ENCODE data around the gene NLN. TPM values are rescaled to one million over a fixed set of nuclear protein-coding genes. Genes with fewer than 3 reads are reported as not detected.

The NLN gene
- total RNA-seq, 1 experiment from 2014 or later, result 42.1 TPM

- ChIA-PET POLR2A (no interaction called here), CTCF (interaction anchor here (1.2 kb wide), 1 partner anchor 47 kb away, joined by 3 read pairs; no protein-coding TSS in a partner anchor)
- Mint-ChIP-seq H3K27ac (ENCODE audit: low read depth, unreplicated experiment) (no peak overlapping the region), H3K9me3 (ENCODE audit: unreplicated experiment) (peaks cover 7% of the 10 kb centered on the region), H3K36me3 (ENCODE audit: insufficient read depth, unreplicated experiment) (no peaks in the 10 kb centered on the region), H3K4me3 (ENCODE audit: unreplicated experiment) (no peak overlapping the region), H3K27me3 (ENCODE audit: insufficient read depth, unreplicated experiment) (no peaks in the 10 kb centered on the region), H3K4me1 (ENCODE audit: insufficient read depth, unreplicated experiment) (peaks cover 21% of the 10 kb centered on the region)
- TF ChIP-seq CTCF (IDR thresholded peaks at IDR 0.05; ENCODE audit: unreplicated experiment), result no peak
- intact Hi-C loops (cut with micrococcal nuclease), result no loop called here
- BruUV-seq (replicated peaks), result no TSS peak
- no peak for DNase-seq (ENCODE audit: unreplicated experiment)
These were observed 155.0 kb downstream of the NLN start for GRCh38 chr5:65876970-65877369.

Other genes with a start within 250 kb of the NLN start
- 17.8 and 19.5 TPM in 2 replicates for gene ADAMTS6, start 240.3 kb upstream of the NLN start, total RNA-seq (2022)
- 11.2 and 15.3 TPM in 2 replicates for gene CENPK, start 159.0 kb upstream of the NLN start, total RNA-seq (2022)
- 32.7 and 43.3 TPM in 2 replicates for gene PPWD1, start 158.9 kb upstream of the NLN start, total RNA-seq (2022)
- 14.1 and 16.0 TPM in 2 replicates for gene TRIM23, start 97.9 kb upstream of the NLN start, total RNA-seq (2022)
- gene SHLD3, start 97.2 kb upstream of the NLN start, total RNA-seq (2022), result 3.0 and 3.7 TPM in 2 replicates
- 28.4 and 39.9 TPM in 2 replicates for gene TRAPPC13, start 97.2 kb upstream of the NLN start, total RNA-seq (2022)
- 15.8 and 27.6 TPM in 2 replicates for gene SGTB, start 96 bp upstream of the NLN start, total RNA-seq (2022)
- 69.2 and 71.3 TPM in 2 replicates for gene ERBIN, start 204.4 kb downstream of the NLN start, total RNA-seq (2022)

Data from MCF 10A (cell line).